HepG2 (cell line): ENCODE measurements around the gene HDLBP. TPM values are rescaled to one million over a fixed set of nuclear protein-coding genes. Genes with fewer than 3 reads are reported as not detected.

ENCODE experiments used
- FOXA3 ChIP-seq: IDR thresholded peaks from 2 replicates; pipeline ENCODE4 v1.6.1; 2016; ENCODE audit warnings: missing genetic modification reagents, missing compliant biosample characterization
- HNF4A ChIP-seq: sonication (generic); formaldehyde crosslinking; IDR thresholded peaks from 2 replicates; pipeline ENCODE4 v1.4.0; 2020; ENCODE audit warnings: missing genetic modification reagents
- MEIS1 ChIP-seq: sonication (generic); formaldehyde crosslinking; IDR thresholded peaks from 2 replicates; pipeline ENCODE4 v1.9.0; 2021; ENCODE audit warnings: mild to moderate bottlenecking, missing genetic modification reagents, moderate library complexity, borderline replicate concordance
- NFKB2 ChIP-seq: sonication (generic); formaldehyde crosslinking; IDR thresholded peaks from 2 replicates; pipeline ENCODE4 v1.4.0; 2020; ENCODE audit warnings: missing genetic modification reagents, borderline replicate concordance
- PHF21A ChIP-seq: sonication (generic); formaldehyde crosslinking; IDR thresholded peaks from 2 replicates; pipeline ENCODE4 v1.5.0; 2020; ENCODE audit warnings: mild to moderate bottlenecking, missing genetic modification reagents
- REXO4 ChIP-seq: sonication (generic); formaldehyde crosslinking; IDR thresholded peaks from 2 replicates; pipeline ENCODE4 v1.8.0; 2022; ENCODE audit warnings: missing genetic modification reagents, mild to moderate bottlenecking, borderline replicate concordance
- XRCC5 ChIP-seq: fragments of 200-400 bp; formaldehyde crosslinking; optimal IDR thresholded peaks from 2 replicates; pipeline ENCODE3; 2017; ENCODE audit warnings: mild to moderate bottlenecking, low read length
- ZNF331 ChIP-seq: sonication (generic); formaldehyde crosslinking; IDR thresholded peaks from 2 replicates; pipeline ENCODE4 v1.4.0; 2020; ENCODE audit warnings: missing genetic modification reagents
- ZNF530 ChIP-seq: sonication (generic); formaldehyde crosslinking; IDR thresholded peaks from 2 replicates; pipeline ENCODE4 v1.5.0; 2020; ENCODE audit warnings: low read depth, mild to moderate bottlenecking, missing genetic modification reagents
- ZNF644 ChIP-seq: IDR thresholded peaks from 2 replicates; pipeline ENCODE4 v1.6.1; 2016; ENCODE audit warnings: low read depth
- ZNF737 ChIP-seq: sonication (generic); formaldehyde crosslinking; IDR thresholded peaks from 2 replicates; pipeline ENCODE4 v1.5.0; 2020; ENCODE audit warnings: missing genetic modification reagents, mild to moderate bottlenecking, borderline replicate concordance
- ZNF841 ChIP-seq: sonication (generic); formaldehyde crosslinking; IDR thresholded peaks from 2 replicates; pipeline ENCODE4 v1.8.1; 2023; ENCODE audit warnings: missing genetic modification reagents, borderline replicate concordance
- polyA plus RNA-seq, 8 experiments: library from polyadenylated mRNA; depleted of rRNA in 3 of 8; stranded (reverse) in 7 of 8; unstranded in 1 of 8; fragments of >200 nt; fragmentation: Illumina TruSeq in 4 of 8; extraction: Trizol in 4 of 8; gene quantifications; 2 replicates each; pipeline versions ENCODE4 v1.2.1 to v1.2.3, GENCODE V29; 2011 to 2016; ENCODE audit warnings: low read depth in 4 of 8, missing spikeins in 1 of 8, mixed read lengths in 1 of 8; ENCODE audit not compliant: insufficient read depth in 1 of 8
- total RNA-seq, 5 experiments: library from RNA; depleted of rRNA; stranded (reverse); fragments of >200 nt; fragmentation: Illumina TruSeq; extraction: Trizol; gene quantifications; 2 replicates each; pipeline ENCODE4 v1.2.3, GENCODE V29; 2016; ENCODE audit warnings: low read depth in 1 of 5
- TF ChIP-seq, protein P1 (sequence below): sonication (generic); formaldehyde crosslinking; IDR thresholded peaks from 2 replicates; pipeline ENCODE4 v1.5.1; 2020; ENCODE audit warnings: mild to moderate bottlenecking, missing genetic modification reagents, moderate library complexity
- TF ChIP-seq, protein P2 (sequence below): sonication (generic); formaldehyde crosslinking; IDR thresholded peaks from 2 replicates; pipeline ENCODE4 v1.5.1; 2020; ENCODE audit warnings: mild to moderate bottlenecking, missing genetic modification reagents, moderate library complexity
- TF ChIP-seq, protein P3 (sequence below): sonication (generic); formaldehyde crosslinking; IDR thresholded peaks from 2 replicates; pipeline ENCODE4 v1.4.0; 2020; ENCODE audit warnings: mild to moderate bottlenecking, missing genetic modification reagents

HDLBP gene
- total and polyA plus RNA-seq, 2 of the 13 experiments (the other 11 are each of a cell fraction or from before 2014, with no cell fraction given), result 464 to 707 TPM

DNA sequence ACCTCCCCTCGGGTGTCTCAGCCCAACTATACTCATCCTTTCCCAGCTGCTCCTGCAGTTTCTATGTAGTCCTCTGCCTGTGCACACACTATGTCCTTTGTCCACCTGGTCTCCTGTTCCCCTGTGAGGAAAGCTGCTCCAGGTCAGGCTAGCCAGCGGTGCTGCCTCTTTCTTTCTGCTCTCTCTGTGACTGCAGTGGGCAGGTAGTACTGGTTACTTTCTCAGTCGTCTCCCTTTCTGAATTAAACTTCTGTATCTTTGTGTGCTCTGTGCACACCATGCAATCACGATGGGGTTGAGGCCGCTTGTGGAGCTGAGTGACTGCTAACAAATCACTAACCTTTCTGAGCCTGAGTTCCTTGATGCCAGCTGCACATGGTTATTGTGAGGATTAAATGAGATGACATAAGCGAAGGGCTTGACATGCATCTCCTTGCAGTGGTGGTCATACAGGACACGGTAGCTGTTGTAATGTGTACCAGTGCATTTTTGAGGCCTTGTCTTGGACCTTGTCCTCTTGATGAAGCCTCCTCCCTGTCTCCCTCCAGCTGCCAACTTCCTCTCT is 44.1 kb upstream of the HDLBP start (continued):
- TF ChIP-seq, protein P1, sequence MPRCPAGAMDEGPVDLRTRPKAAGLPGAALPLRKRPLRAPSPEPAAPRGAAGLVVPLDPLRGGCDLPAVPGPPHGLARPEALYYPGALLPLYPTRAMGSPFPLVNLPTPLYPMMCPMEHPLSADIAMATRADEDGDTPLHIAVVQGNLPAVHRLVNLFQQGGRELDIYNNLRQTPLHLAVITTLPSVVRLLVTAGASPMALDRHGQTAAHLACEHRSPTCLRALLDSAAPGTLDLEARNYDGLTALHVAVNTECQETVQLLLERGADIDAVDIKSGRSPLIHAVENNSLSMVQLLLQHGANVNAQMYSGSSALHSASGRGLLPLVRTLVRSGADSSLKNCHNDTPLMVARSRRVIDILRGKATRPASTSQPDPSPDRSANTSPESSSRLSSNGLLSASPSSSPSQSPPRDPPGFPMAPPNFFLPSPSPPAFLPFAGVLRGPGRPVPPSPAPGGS (CRISPR knock-in tag), result peak; percentile 64; the same call in 1 of the 2 replicates
- TF ChIP-seq NFKB2, result no peak
- peak; percentile 30; the same call in 1 of the 2 replicates for TF ChIP-seq ZNF331 (CRISPR knock-in tag)
- TF ChIP-seq PHF21A (CRISPR knock-in tag), result no peak
- TF ChIP-seq ZNF841 (CRISPR knock-in tag), result no peak
- TF ChIP-seq REXO4, result no peak
- TF ChIP-seq FOXA3 (CRISPR knock-in tag), result peak; percentile 43
- TF ChIP-seq ZNF644 (CRISPR knock-in tag), result 0 out of 2 replicates have a peak, but pooled peaks have one; percentile 20
- peak; percentile 74 for TF ChIP-seq XRCC5
- TF ChIP-seq, protein P2, sequence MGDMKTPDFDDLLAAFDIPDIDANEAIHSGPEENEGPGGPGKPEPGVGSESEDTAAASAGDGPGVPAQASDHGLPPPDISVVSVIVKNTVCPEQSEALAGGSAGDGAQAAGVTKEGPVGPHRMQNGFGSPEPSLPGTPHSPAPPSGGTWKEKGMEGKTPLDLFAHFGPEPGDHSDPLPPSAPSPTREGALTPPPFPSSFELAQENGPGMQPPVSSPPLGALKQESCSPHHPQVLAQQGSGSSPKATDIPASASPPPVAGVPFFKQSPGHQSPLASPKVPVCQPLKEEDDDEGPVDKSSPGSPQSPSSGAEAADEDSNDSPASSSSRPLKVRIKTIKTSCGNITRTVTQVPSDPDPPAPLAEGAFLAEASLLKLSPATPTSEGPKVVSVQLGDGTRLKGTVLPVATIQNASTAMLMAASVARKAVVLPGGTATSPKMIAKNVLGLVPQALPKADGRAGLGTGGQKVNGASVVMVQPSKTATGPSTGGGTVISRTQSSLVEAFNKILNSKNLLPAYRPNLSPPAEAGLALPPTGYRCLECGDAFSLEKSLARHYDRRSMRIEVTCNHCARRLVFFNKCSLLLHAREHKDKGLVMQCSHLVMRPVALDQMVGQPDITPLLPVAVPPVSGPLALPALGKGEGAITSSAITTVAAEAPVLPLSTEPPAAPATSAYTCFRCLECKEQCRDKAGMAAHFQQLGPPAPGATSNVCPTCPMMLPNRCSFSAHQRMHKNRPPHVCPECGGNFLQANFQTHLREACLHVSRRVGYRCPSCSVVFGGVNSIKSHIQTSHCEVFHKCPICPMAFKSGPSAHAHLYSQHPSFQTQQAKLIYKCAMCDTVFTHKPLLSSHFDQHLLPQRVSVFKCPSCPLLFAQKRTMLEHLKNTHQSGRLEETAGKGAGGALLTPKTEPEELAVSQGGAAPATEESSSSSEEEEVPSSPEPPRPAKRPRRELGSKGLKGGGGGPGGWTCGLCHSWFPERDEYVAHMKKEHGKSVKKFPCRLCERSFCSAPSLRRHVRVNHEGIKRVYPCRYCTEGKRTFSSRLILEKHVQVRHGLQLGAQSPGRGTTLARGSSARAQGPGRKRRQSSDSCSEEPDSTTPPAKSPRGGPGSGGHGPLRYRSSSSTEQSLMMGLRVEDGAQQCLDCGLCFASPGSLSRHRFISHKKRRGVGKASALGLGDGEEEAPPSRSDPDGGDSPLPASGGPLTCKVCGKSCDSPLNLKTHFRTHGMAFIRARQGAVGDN (CRISPR knock-in tag), result peak; percentile 34
- TF ChIP-seq HNF4A (CRISPR knock-in tag), result peak; percentile 87
- 0 out of 2 replicates have a peak, but pooled peaks have one; percentile 43 for TF ChIP-seq ZNF737
- TF ChIP-seq, protein P3, sequence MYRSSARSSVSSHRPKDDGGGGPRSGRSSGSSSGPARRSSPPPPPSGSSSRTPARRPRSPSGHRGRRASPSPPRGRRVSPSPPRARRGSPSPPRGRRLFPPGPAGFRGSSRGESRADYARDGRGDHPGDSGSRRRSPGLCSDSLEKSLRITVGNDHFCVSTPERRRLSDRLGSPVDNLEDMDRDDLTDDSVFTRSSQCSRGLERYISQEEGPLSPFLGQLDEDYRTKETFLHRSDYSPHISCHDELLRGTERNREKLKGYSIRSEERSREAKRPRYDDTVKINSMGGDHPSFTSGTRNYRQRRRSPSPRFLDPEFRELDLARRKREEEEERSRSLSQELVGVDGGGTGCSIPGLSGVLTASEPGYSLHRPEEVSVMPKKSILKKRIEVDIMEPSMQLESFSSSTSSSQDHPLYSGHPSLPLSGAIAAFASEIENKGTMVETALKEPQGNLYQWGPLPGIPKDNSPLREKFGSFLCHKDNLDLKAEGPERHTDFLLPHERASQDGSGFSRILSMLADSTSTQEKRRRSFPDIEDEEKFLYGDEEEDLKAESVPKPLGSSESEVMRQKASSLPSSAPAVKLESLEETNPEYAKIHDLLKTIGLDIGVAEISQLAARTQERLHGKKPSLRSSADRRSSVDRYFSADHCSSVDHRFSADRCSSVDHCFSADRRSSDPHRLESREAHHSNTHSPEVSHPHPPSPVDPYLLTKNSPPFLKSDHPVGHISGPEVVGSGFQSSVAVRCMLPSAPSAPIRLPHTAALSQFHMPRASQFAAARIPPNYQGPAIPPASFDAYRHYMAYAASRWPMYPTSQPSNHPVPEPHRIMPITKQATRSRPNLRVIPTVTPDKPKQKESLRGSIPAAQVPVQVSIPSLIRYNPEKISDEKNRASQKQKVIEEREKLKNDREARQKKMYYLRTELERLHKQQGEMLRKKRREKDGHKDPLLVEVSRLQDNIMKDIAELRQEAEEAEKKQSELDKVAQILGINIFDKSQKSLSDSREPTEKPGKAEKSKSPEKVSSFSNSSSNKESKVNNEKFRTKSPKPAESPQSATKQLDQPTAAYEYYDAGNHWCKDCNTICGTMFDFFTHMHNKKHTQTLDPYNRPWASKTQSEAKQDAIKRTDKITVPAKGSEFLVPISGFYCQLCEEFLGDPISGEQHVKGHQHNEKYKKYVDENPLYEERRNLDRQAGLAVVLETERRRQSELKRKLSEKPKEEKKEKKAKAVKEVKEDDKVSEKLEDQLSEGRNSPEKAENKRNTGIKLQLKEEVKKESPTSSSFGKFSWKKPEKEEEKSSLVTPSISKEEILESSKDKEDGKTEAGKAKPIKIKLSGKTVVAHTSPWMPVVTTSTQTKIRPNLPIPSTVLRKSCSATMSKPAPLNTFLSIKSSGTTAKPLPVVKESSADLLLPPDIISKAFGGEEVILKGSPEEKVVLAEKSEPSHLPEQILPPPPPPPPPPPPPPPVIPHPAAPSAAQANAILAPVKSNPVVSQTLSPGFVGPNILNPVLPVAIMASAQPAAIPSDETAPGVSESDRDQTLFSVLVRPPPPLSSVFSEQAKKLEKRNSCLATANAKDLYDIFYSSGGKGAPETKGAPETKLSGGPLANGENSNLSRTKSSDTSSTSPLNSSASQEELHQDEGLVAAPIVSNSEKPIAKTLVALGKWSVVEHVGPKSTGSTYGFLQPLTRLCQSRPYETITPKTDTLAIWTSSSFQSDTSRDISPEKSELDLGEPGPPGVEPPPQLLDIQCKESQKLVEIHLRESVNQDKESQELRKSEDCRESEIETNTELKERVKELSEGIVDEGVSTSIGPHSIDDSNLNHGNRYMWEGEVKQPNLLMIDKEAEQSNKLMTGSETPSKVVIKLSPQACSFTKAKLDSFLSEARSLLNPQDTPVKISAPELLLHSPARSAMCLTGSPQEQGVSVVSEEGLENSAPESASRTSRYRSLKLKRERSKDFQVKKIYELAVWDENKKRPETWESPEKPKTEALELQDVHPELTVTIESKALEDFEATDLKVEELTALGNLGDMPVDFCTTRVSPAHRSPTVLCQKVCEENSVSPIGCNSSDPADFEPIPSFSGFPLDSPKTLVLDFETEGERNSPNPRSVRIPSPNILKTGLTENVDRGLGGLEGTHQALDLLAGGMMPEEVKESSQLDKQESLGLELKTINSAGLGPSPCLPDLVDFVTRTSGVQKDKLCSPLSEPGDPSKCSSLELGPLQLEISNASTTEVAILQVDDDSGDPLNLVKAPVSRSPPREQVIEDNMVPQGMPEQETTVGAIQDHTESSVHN, result no peak
- TF ChIP-seq ZNF530, result no peak
- TF ChIP-seq MEIS1, result 0 out of 2 replicates have a peak, but pooled peaks have one; percentile 56
